ENCODE measurements around the gene ASPDH.
"Not testable (repeated sequence)": the region's sequence is repeated elsewhere in the genome, so short reads cannot be mapped to it uniquely, and the experiment has no call there.

Gene ASPDH

GRCh38 chr19:50476224-50476906 is 37.3 kb downstream of the ASPDH start, which contains the start of the genes EMC10 and GARIN5A:
Gene EMC10 (plus strand): TSS chr19:50476507. CDS start chr19:50476545, 38 bp downstream.
Gene GARIN5A (minus strand): TSS chr19:50476848. CDS start chr19:50476388, 460 bp downstream.
- DNase-seq = peak; percentile 81

- no peak for DNase-seq
Observed at GRCh38 chr19:50475736-50476223, 37.9 kb downstream of the ASPDH start.

- DNase-seq = no peak
Observed at GRCh38 chr19:50475101-50475568, 38.6 kb downstream of the ASPDH start.

- DNase-seq = not testable (repeated sequence)
Observed at GRCh38 chr19:50473336-50473735, 40.4 kb downstream of the ASPDH start.

- no peak for DNase-seq
Observed at GRCh38 chr19:50468818-50469217, 44.9 kb downstream of the ASPDH start.

- no peak for DNase-seq
Observed at GRCh38 chr19:50467566-50467965, 46.1 kb downstream of the ASPDH start.

- DNase-seq = no peak
Observed at GRCh38 chr19:50466706-50467039, 47.0 kb downstream of the ASPDH start.

- peak; percentile 53 for DNase-seq
Observed at GRCh38 chr19:50465986-50466705, 47.6 kb downstream of the ASPDH start.

- DNase-seq = no peak
Observed at GRCh38 chr19:50465000-50465399, 48.7 kb downstream of the ASPDH start.

- no peak for DNase-seq
Observed at GRCh38 chr19:50464348-50464747, 49.4 kb downstream of the ASPDH start.

- DNase-seq = no peak
Observed at GRCh38 chr19:50462970-50463369, 50.7 kb downstream of the ASPDH start.

Measured in NCI-H510A treated with DMSO at 0.1 percent for 48 hours (cell line).